ENCODE measurements around the gene NAGPA. TPM values are rescaled to one million over a fixed set of nuclear protein-coding genes. Genes with fewer than 3 reads are reported as not detected.
A peak's percentile ranks its signal among the peaks of the same experiment; 100 is the strongest.

Gene NAGPA
- total and polyA plus RNA-seq, 10 of the 15 experiments (the other 5 are each of a cell fraction or from before 2014, with no cell fraction given): 0.03 to 11.6 (median 6.6) TPM

DNA sequence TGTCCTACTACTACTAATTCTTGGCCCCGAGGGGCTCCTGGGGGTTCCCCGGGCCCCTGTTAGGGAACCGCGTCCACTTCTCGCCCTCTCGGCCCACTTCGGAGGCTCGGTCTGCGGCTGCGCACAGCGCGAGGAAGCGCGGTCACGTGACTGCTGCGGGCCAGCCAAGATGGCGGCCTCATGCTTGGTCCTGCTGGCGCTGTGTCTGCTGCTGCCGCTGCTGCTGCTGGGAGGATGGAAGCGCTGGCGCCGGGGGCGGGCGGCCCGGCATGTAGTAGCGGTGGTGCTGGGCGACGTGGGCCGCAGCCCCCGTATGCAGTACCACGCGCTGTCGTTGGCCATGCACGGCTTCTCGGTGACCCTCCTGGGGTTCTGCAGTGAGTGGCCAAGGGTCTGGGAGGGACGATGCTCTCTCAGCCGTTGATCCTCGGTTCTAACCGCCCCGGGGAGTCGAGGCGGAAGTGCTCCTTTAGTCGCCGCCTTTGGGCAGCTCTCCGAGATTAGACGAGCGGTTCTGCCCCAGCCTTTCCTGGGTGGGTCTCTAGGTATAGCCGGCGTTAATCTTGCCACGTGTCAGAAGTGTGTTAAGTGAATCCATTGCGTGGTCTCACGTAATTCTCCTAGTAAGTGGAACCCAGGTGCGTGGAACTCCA lies 38.1 kb upstream of the NAGPA start, which contains the start of gene ALG1:
Gene ALG1 (plus strand): TSS at position 163 of the 653 bp plus-strand sequence. CDS start 7 bp downstream, at position 170.
- Histone ChIP-seq H4K20me1 (ENCODE audit: control insufficient read depth, insufficient read depth) (no peaks in the 10 kb centered on the region), H2AFZ (ENCODE audit: control insufficient read depth, low read depth, low read length) (peak within 1 kb of the TSS; percentile 95), H3K36me3 (ENCODE audit: control insufficient read depth in 2 of 2, insufficient read depth in 2 of 2, low read length in 1 of 2) (peaks cover 5% of the 10 kb centered on the region in 2 experiments; a peak in 3 of 4 replicates), H3K27me3 (replicated peaks in 1 of 2; ENCODE audit: control insufficient read depth in 2 of 2, insufficient read depth in 2 of 2, low read length in 1 of 2) (no peaks in the 10 kb centered on the region), H3K9ac (ENCODE audit: control insufficient read depth, insufficient read depth, low read length) (peak within 1 kb of the TSS; percentile 81), H3K4me3 (peak within 1 kb of the TSS; percentile 87), H3K79me2 (ENCODE audit: control insufficient read depth, insufficient read depth, low read length) (peaks cover 10% of the 10 kb centered on the region), H3K4me1 (ENCODE audit: control insufficient read depth, insufficient read depth, low read length) (peaks cover 14% of the 10 kb centered on the region), H3K27ac (ENCODE audit: control insufficient read depth, insufficient read depth) (peak within 1 kb of the TSS; percentile 75), H3K9me3 (replicated peaks; ENCODE audit: control insufficient read depth, insufficient read depth, low read length) (no peaks in the 10 kb centered on the region; the same call in 2 of the 3 replicates), H3K4me2 (ENCODE audit: control insufficient read depth, insufficient read depth) (peak within 1 kb of the TSS; percentile 69)
- TSS peak; percentile 76 for BruUV-seq (replicated peaks)
- intact Hi-C loops (cut with micrococcal nuclease; ENCODE audit: unreplicated experiment) (no loop called here), in situ Hi-C loops (cut with MboI) (no loop called here)
- SMC1A ChIA-PET (ENCODE audit: uncharacterized antibody, unreplicated experiment): interaction anchor here (0.9 to 1.7 kb wide), 3 partner anchors 10 to 37 kb away, joined by 3 to 6 read pairs (median 4); no protein-coding TSS in a partner anchor
- CTCF ChIA-PET: interaction anchor here (1.1 to 2.0 kb wide), 2 partner anchors 13 to 21 kb away, joined by 5 to 8 read pairs; no protein-coding TSS in a partner anchor
- ATAC-seq (peak; percentile 98), DNase-seq (ENCODE audit: low read depth, low spot score) (peak; percentile 65), FAIRE-seq (peak; percentile 72)
- POLR2A ChIA-PET: interaction anchor here (1.0 kb wide), 1 partner anchor 96 kb away, joined by 3 read pairs; no protein-coding TSS in a partner anchor
- 1% methylated on average over 53 of the region's 53 CpGs for WGBS (ENCODE audit: insufficient coverage, insufficient replicate concordance, low lambda C conversion rate, missing lambda C conversion rate)
- RAD21 ChIA-PET (ENCODE audit: unreplicated experiment): no interaction called here
- TF ChIP-seq, protein P1, sequence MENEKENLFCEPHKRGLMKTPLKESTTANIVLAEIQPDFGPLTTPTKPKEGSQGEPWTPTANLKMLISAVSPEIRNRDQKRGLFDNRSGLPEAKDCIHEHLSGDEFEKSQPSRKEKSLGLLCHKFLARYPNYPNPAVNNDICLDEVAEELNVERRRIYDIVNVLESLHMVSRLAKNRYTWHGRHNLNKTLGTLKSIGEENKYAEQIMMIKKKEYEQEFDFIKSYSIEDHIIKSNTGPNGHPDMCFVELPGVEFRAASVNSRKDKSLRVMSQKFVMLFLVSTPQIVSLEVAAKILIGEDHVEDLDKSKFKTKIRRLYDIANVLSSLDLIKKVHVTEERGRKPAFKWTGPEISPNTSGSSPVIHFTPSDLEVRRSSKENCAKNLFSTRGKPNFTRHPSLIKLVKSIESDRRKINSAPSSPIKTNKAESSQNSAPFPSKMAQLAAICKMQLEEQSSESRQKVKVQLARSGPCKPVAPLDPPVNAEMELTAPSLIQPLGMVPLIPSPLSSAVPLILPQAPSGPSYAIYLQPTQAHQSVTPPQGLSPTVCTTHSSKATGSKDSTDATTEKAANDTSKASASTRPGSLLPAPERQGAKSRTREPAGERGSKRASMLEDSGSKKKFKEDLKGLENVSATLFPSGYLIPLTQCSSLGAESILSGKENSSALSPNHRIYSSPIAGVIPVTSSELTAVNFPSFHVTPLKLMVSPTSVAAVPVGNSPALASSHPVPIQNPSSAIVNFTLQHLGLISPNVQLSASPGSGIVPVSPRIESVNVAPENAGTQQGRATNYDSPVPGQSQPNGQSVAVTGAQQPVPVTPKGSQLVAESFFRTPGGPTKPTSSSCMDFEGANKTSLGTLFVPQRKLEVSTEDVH (IDR thresholded peaks at IDR 0.05; ENCODE audit: low read depth, partially characterized antibody): no peak
- TF ChIP-seq ATF7 (IDR thresholded peaks at IDR 0.05; ENCODE audit: low read depth): no peak
- no peak for TF ChIP-seq MEF2A (IDR thresholded peaks at IDR 0.05; ENCODE audit: insufficient read depth, low read depth, low read length)
- TF ChIP-seq, protein P2, sequence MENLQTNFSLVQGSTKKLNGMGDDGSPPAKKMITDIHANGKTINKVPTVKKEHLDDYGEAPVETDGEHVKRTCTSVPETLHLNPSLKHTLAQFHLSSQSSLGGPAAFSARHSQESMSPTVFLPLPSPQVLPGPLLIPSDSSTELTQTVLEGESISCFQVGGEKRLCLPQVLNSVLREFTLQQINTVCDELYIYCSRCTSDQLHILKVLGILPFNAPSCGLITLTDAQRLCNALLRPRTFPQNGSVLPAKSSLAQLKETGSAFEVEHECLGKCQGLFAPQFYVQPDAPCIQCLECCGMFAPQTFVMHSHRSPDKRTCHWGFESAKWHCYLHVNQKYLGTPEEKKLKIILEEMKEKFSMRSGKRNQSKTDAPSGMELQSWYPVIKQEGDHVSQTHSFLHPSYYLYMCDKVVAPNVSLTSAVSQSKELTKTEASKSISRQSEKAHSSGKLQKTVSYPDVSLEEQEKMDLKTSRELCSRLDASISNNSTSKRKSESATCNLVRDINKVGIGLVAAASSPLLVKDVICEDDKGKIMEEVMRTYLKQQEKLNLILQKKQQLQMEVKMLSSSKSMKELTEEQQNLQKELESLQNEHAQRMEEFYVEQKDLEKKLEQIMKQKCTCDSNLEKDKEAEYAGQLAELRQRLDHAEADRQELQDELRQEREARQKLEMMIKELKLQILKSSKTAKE (IDR thresholded peaks at IDR 0.05; ENCODE audit: low read depth, poor library complexity, severe bottlenecking): no peak
- peak; percentile 68 for TF ChIP-seq IKZF1 (conservative IDR thresholded peaks at IDR 0.05)
- no peak for TF ChIP-seq BCL11A (IDR thresholded peaks at IDR 0.05; ENCODE audit: low read depth, low read length)
- TF ChIP-seq MYB (IDR thresholded peaks at IDR 0.05; ENCODE audit: borderline replicate concordance, low read depth, low read length): no peak; the same call in 1 of the 2 replicates
- 0 out of 2 replicates have a peak, but pooled peaks have one; percentile 0 for TF ChIP-seq SMARCA5 (IDR thresholded peaks at IDR 0.05)
- TF ChIP-seq, protein P3, sequence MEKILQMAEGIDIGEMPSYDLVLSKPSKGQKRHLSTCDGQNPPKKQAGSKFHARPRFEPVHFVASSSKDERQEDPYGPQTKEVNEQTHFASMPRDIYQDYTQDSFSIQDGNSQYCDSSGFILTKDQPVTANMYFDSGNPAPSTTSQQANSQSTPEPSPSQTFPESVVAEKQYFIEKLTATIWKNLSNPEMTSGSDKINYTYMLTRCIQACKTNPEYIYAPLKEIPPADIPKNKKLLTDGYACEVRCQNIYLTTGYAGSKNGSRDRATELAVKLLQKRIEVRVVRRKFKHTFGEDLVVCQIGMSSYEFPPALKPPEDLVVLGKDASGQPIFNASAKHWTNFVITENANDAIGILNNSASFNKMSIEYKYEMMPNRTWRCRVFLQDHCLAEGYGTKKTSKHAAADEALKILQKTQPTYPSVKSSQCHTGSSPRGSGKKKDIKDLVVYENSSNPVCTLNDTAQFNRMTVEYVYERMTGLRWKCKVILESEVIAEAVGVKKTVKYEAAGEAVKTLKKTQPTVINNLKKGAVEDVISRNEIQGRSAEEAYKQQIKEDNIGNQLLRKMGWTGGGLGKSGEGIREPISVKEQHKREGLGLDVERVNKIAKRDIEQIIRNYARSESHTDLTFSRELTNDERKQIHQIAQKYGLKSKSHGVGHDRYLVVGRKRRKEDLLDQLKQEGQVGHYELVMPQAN (conservative IDR thresholded peaks at IDR 0.05): peak; percentile 90
- no peak for TF ChIP-seq SP1 (IDR thresholded peaks at IDR 0.05; ENCODE audit: low read depth, low read length)
- no peak for TF ChIP-seq KDM1A (IDR thresholded peaks at IDR 0.05; ENCODE audit: borderline replicate concordance)
- TF ChIP-seq, protein P4, sequence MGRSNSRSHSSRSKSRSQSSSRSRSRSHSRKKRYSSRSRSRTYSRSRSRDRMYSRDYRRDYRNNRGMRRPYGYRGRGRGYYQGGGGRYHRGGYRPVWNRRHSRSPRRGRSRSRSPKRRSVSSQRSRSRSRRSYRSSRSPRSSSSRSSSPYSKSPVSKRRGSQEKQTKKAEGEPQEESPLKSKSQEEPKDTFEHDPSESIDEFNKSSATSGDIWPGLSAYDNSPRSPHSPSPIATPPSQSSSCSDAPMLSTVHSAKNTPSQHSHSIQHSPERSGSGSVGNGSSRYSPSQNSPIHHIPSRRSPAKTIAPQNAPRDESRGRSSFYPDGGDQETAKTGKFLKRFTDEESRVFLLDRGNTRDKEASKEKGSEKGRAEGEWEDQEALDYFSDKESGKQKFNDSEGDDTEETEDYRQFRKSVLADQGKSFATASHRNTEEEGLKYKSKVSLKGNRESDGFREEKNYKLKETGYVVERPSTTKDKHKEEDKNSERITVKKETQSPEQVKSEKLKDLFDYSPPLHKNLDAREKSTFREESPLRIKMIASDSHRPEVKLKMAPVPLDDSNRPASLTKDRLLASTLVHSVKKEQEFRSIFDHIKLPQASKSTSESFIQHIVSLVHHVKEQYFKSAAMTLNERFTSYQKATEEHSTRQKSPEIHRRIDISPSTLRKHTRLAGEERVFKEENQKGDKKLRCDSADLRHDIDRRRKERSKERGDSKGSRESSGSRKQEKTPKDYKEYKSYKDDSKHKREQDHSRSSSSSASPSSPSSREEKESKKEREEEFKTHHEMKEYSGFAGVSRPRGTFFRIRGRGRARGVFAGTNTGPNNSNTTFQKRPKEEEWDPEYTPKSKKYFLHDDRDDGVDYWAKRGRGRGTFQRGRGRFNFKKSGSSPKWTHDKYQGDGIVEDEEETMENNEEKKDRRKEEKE (IDR thresholded peaks at IDR 0.05): no peak
- no peak for TF ChIP-seq SREBF2 (IDR thresholded peaks at IDR 0.05; ENCODE audit: low read length)
- no peak for TF ChIP-seq PAX5 (IDR thresholded peaks at IDR 0.05; ENCODE audit: borderline replicate concordance, low read depth, low read length)

All from GM12878 (cell line).